Mucosa of gallbladder (tissue), 1 donor: ENCODE data around the gene DCTN1. TPM values are rescaled to one million over a fixed set of nuclear protein-coding genes. Genes with fewer than 3 reads are reported as not detected.

Experiments used
- DNase-seq: peaks from one replicate; pipeline ENCODE4 v3.0.0-alpha.2; 2020; ENCODE audit warnings: low spot score
- total RNA-seq: library from RNA; stranded (reverse); gene quantifications from one replicate; pipeline ENCODE4 v1.2.1, GENCODE V29; 2021
- donor health status: DM: no; HTN: no; CAD: no.

The DCTN1 gene
- total RNA-seq, 1 donor from 2014 or later = 171 TPM

GRCh38 chr2:74325815-74326214 lies 54.3 kb downstream of the DCTN1 start:
- no peak for DNase-seq

DNA sequence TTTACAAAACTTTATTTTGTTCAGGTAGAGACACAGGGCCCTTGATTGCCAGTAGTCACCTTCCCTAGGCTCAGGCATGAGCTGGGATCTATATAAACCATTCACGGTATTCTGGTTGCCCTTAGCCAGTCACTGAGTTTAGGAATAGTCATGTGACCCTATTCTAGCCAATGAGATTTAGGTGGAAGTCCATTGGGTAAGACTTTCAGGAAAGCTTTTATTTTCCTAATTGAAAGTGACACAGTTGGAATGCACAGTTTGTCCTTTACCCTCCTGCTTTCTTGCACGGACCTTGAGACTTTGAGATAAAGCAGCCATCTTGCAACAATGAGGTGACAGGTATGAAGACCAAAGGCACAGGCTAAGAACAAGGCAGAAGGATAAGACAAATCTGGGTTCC lies 58.4 kb downstream of the DCTN1 start:
- no peak for DNase-seq

DNA sequence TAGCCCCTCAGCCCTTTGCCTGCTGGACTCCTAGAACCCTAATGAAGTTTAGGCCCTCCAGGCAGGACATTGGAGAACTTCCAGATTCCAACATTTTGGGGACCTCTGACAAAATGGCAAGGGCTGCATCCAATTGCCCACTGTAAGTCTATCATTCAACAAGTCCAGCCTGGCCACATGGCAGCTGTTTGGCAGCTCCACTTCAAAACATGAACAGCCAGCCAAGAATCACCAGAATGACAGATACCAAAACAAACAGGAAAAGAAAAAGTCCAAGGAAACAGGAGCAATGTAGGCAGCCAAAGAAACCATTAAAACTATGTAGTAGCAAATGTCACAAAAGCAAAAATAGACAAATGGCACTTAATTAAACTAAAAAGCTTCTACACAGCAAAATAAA lies 62.4 kb downstream of the DCTN1 start:
- no peak for DNase-seq

- no peak for DNase-seq
Observed at GRCh38 chr2:74316627-74317295, 63.4 kb downstream of the DCTN1 start.

DNA sequence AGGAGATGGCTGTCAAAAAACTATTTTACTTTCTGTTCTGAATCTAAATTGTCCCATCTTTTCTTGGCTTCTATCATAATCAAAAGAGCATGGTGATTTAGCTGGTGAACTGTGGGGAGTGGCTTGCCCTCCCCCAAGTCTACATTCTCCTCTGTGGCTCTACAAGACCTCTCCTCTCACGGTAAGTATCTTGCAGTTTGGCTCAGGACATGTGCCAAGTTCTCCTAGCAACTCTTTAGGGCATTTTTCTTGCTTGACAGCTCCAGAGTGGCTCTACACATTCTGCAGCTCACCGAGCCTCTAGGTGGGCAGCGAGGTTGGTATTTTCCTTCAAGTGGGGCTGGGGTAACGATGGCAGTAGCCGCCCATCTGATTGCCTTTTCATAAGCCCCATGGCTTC lies 66.0 kb downstream of the DCTN1 start:
- DNase-seq = no peak

- DNase-seq = no peak
Observed at GRCh38 chr2:74313497-74313896, 66.6 kb downstream of the DCTN1 start.

- no peak for DNase-seq
Observed at GRCh38 chr2:74312913-74313312, 67.2 kb downstream of the DCTN1 start.

Other genes with a start within 250 kb of the DCTN1 start
- gene BOLA3, start 232.4 kb downstream of the DCTN1 start, total RNA-seq = 25.2 TPM
- gene MOB1A, start 201.4 kb downstream of the DCTN1 start, total RNA-seq = 119 TPM
- 26.2 TPM for gene MTHFD2, start 181.7 kb downstream of the DCTN1 start, total RNA-seq
- gene SLC4A5, start 36.9 kb downstream of the DCTN1 start, total RNA-seq = 4.7 TPM
- gene C2orf81, start 41.3 kb upstream of the DCTN1 start, total RNA-seq = 12.9 TPM
- 38.1 TPM for gene WDR54, start 41.4 kb upstream of the DCTN1 start, total RNA-seq
- gene RTKN, start 61.6 kb upstream of the DCTN1 start, total RNA-seq = 86.4 TPM
- gene INO80B, start 74.8 kb upstream of the DCTN1 start, total RNA-seq = 51.8 TPM
- 132 TPM for gene WBP1, start 78.1 kb upstream of the DCTN1 start, total RNA-seq
- 80.0 TPM for gene MOGS, start 85.1 kb upstream of the DCTN1 start, total RNA-seq
- gene MRPL53, start 92.4 kb upstream of the DCTN1 start, total RNA-seq = 80.9 TPM
- 26.5 TPM for gene CCDC142, start 102.7 kb upstream of the DCTN1 start, total RNA-seq
- 41.0 TPM for gene TTC31, start 102.8 kb upstream of the DCTN1 start, total RNA-seq
- 3.3 TPM for gene LBX2, start 119.3 kb upstream of the DCTN1 start, total RNA-seq
- gene PCGF1, start 127.4 kb upstream of the DCTN1 start, total RNA-seq = 35.3 TPM
- 0.12 TPM for gene TLX2, start 134.1 kb upstream of the DCTN1 start, total RNA-seq
- 0.43 TPM for gene DQX1, start 145.9 kb upstream of the DCTN1 start, total RNA-seq
- gene AUP1, start 149.4 kb upstream of the DCTN1 start, total RNA-seq = 146 TPM
- gene HTRA2, start 149.6 kb upstream of the DCTN1 start, total RNA-seq = 31.0 TPM
- 15.9 TPM for gene LOXL3, start 173.6 kb upstream of the DCTN1 start, total RNA-seq
- gene DOK1, start 174.4 kb upstream of the DCTN1 start, total RNA-seq = 31.9 TPM